HG03565 (cell line): ENCODE measurements around the gene MLST8.

Source experiments
- ATAC-seq: cut with Tn5 transposase; IDR thresholded peaks from one replicate; pipeline ENCODE4 v1.9.1; 2021; ENCODE audit warnings: mild to moderate bottlenecking, moderate library complexity; ENCODE audit not compliant: unreplicated experiment

The MLST8 gene

GRCh38 chr16:2205104-2205966 lies at the start of gene MLST8:
Gene MLST8, plus strand, starts transcription at chr16:2205454. Its CDS starts 632 bp downstream, at chr16:2206086.
- ATAC-seq, result peak; percentile 70

GRCh38 chr16:2155977-2156848 lies 49.0 kb upstream of the MLST8 start:
- ATAC-seq, result no peak

- ATAC-seq, result no peak
Observed at GRCh38 chr16:2156849-2157224, 48.4 kb upstream of the MLST8 start.

GRCh38 chr16:2157480-2158261 lies 47.6 kb upstream of the MLST8 start:
- ATAC-seq, result no peak

- ATAC-seq, result no peak
Observed at GRCh38 chr16:2158262-2158638, 47.0 kb upstream of the MLST8 start.

- no peak for ATAC-seq
Observed at GRCh38 chr16:2159175-2159838, 45.9 kb upstream of the MLST8 start.

- no peak for ATAC-seq
Observed at GRCh38 chr16:2160915-2161551, 44.2 kb upstream of the MLST8 start.

GRCh38 chr16:2161911-2162310 lies 43.3 kb upstream of the MLST8 start:
- ATAC-seq, result no peak

- no peak for ATAC-seq
Observed at GRCh38 chr16:2162676-2163118, 42.6 kb upstream of the MLST8 start.

- ATAC-seq, result no peak
Observed at GRCh38 chr16:2163211-2163881, 41.9 kb upstream of the MLST8 start.

GRCh38 chr16:2165861-2166260 lies 39.4 kb upstream of the MLST8 start:
- no peak for ATAC-seq

GRCh38 chr16:2166263-2167067 lies 38.8 kb upstream of the MLST8 start:
- no peak for ATAC-seq

- ATAC-seq, result no peak
Observed at GRCh38 chr16:2167068-2167638, 38.1 kb upstream of the MLST8 start.

- no peak for ATAC-seq
Observed at GRCh38 chr16:2170080-2170479, 35.2 kb upstream of the MLST8 start.

- no peak for ATAC-seq
Observed at GRCh38 chr16:2170587-2171435, 34.4 kb upstream of the MLST8 start.

GRCh38 chr16:2171601-2172178 lies 33.6 kb upstream of the MLST8 start:
- ATAC-seq, result no peak

GRCh38 chr16:2172688-2173335 lies 32.4 kb upstream of the MLST8 start:
- ATAC-seq, result no peak
